Cerebellar nuclear complex (tissue), 1 donor: ENCODE data around the gene PRKCSH.

Experiments used
- DNase-seq, 2 experiments: peaks; one replicate each; lab custom pipeline; 2025; lab: John Stamatoyannopoulos, UW

PRKCSH gene

DNA sequence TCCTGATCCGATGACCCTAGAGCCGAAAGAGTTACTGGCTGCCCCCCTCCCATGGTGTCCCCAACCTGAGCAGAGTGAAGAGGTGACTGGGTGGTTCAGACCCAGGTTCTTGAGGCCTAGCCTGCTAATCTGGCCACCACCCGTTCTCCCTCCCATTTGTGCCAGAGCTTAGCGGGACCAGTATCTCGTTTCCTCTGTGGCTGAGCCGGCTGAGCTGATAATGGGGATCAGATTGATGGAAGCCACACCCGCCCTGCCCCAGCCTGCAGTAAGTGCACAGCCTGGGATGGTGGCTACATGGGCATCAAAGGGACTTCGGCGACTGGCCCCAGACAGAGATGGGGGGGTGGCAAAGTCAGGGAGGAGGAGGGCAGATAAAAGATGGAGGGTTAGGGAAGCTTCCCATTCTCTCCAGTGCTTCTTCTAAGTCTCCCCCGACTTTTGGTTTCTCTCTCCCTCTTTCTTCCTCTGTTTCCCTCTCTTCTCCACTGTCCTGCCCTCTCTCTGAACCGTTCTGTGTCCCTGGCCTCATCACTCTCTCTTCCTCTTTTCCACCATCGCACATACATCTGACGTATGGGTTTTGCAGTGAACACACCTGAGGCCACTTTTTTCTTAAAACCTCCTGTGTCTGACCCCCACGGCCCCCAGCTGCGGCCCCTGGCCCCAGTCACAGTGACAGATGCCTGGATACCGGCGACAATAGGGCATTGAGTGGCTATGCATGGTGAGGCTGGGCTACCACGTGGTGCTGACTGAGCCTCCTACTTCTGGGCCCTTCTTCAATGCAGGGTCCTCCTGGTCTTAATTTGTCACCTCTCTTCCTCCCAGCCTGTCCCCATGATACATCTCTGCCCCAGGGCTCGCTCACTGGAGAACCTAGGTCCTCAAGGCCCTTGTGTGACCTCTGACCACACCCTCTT lies 43.0 kb downstream of the PRKCSH start:
- no peak for DNase-seq

- no peak for DNase-seq
Measured at GRCh38 chr19:11479090-11479897, 43.9 kb downstream of the PRKCSH start.

GRCh38 chr19:11479898-11480714 lies 44.7 kb downstream of the PRKCSH start:
- DNase-seq, result no peak

DNA sequence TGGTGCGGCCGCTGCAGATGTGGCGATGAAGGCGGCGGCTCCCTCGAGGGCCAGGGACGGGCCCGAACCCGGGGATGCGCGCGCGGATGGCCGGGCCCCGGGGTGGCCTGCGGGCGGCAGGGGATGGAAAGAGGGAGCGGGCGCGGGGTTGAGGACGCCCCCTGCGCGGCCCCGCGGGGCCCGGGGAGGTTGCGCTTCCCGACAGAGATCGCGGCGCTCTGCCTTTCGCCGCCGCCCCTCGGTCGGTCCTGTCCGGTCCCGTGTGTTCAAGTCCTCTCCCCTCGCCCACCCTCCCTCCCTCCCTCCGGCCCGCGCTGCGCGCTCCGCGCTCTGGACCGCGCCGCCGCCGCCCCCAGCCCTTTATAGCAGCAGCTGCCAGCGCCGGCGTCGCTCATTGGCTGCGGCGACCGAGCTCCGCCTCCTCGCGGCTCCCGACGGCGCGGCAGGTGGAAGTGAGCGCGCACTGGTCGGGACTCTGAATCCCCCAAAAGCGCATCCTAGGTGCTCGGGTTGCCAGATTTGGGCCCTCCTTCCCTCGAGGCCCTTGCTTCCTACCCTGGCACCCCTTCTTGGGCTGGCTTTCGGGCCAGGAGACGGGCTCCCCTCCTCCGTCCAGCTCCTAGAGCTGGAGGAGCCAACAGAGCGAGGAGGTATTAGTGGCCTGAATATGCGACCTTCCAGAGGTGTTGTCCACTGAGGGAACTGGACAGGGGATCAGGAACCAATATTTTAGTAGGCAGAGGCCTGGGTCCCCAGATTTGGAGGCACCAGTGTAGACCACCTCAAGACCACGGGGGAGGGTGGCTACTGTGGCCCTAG lies 45.5 kb downstream of the PRKCSH start, which contains the start of gene ELAVL3:
ELAVL3 (minus strand) TSS at position 332 of the 819 bp plus-strand sequence. CDS start 438 bp downstream, outside the sequence.
- DNase-seq, result peak in 1 of 2 experiments; percentile 14

DNA sequence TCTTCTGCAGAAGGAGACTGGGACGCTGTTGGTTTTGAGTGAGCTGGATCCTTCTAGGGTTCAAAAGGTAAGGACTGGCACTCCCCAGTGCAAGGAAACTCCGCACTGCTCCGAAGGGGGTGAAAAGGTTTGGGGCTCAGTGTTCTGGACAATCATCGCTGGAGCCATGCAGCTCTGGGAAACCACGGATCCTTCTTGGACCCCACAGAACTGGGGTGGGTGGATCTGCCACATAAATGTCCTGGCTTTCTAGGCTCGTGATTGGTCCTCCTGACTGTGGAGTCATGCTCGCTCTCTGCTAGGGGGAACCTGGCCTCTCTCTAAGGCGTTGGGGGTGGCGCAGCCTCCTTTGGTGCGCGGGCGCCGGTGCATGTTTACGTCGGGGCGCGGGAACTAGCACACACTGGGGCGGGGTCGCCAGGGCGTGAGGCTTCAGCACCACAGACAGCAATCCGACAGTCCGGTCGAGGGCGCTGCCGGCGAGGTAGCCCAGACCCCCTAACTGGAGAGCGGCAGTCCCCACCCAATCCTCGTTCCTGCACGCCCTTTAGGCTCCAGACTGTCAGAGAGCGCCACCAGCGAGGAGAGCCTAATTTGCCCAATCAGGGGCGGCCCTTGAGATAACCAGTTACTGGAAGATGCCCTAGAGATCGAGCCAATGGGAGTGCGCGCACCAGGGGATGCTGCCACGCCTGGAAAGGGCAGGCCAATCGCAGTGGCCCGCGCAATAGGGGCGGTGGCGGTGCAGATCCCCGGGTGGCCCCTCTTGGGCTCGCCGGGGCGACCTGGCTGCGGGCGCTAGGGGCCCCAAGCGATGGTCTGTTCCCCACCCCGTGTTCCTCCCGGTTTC lies 46.3 kb downstream of the PRKCSH start:
- DNase-seq, result peak; percentile 91 to 98

DNA sequence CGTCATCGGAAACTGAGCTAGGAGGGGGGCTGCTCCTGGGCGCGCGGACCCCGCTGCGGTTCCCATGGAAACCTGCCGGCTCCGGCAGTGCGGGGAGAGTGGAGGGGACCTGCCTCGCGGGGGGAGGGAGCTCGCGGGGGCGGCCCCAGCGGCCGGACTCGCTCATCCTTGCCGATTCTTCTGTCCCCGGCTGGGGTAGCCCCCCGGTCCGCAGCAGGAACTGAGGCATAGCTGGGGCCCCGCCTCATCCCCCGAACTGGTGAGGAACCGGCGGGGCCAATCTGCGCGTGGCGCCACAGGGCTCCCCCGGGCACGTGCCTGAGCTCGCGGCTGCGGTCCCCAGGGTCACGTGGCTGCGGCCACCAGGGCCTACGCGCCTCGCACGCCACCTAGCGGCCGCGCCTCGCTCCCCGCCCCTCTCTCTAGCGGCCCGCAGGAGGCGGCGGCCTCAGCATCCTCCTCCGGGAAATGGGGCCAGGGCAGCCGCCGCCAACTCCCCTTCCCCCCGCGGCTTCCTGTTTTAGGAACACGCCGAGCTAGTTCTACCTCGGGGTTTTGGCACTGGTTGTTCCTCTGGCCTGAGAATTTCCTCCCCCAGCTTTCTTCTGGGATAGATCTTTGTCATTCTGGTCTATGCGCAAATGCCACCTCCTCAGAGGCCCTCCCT lies 47.1 kb downstream of the PRKCSH start:
- DNase-seq, result peak in 1 of 2 experiments; percentile 70

GRCh38 chr19:11483366-11484111 lies 48.1 kb downstream of the PRKCSH start:
- no peak for DNase-seq

DNA sequence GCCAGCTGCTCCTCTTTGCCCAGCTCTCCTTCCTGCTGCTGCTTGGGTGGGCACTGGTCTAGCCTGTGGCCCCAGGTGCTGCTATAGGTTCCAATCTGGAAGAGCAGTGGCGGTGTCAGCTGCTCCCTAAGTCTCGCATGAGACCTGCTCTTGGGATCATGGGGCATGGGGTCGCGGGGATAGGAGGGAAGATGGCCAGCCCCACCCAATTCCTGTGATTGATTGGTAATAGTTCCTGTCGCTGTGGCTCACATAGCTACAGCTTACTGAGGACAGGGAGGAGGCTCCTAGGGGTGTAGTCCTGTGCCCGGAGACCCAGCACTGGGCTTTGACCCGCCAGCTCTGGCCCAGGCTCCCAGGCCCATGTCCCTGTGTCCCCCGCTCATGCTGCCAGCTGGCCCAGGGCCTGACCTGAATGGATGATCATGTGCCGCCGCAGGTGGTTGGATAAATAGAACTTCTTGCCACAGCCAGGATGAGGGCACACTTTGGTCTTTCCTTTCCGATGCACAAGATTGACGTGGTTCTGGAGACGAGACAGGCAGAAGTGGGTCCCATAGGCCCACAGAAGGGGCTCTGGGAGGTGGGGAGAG lies 49.9 kb downstream of the PRKCSH start:
- no peak for DNase-seq

DNA sequence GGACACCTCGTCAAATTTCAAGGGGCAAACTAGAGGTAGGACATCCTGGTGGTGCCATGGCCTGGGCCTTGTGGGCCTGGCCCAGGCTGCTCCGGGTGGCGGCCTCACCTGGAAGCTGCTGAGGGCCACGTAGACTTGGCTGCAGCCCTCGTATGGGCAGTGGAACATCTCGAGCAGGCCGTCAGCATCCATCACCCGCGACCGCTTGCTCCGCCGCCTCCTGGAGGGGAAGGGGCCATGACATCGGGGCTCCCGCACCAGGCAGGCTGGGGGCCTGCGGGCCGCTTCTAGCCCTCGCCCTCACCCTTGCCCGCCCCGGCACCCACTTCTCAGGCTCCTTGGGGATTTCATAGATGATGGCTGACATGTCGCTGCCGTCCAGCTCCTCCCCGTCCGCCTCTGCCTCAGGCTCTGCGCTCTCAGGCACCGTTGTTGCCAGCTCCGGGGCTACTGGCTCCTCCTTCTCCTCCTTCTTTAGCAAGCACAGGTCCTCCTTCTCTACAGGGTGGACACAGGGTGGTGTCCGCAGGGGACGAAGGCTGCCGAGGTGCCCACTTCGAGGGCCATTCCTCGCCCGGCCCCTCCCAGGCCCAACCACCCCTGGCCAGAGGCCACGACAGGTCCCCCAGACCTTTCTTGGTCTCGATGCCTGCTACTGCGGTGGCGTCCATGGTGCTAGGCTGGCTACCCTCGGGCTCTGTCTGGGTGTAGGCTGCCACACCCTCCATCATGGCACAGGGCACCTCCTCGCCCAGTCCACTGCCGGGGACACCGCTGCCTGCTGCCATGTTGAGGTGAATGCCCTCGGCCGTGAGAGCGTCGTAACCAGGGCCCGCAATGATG lies 51.4 kb downstream of the PRKCSH start:
- no peak for DNase-seq

GRCh38 chr19:11489378-11489777 lies 53.9 kb downstream of the PRKCSH start:
- no peak for DNase-seq

GRCh38 chr19:11494634-11495285 lies 59.3 kb downstream of the PRKCSH start:
- peak in 1 of 2 experiments; percentile 76 for DNase-seq

DNA sequence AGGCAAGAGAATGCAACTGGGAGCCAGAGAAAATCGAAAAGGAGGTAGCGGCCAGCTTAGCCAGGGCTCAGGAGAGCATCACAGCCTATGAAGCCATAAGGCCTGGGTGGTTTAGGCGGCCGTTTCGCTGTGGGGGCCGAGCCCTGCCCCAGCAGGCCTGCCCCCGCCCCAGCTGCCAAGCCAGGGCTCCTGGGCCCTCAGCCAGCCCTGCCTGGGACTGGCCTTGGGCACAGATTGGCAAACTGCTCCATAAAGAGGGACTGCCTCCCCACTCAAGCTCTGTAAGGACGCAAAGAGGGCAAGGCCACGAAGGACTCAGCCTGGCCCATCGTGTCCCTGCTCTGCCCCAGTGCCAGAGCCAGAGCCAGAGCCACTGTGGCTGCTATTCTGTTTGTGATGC lies 60.0 kb downstream of the PRKCSH start:
- DNase-seq, result peak; percentile 74 to 79

- DNase-seq, result no peak
Measured at GRCh38 chr19:11495885-11496284, 60.5 kb downstream of the PRKCSH start.

DNA sequence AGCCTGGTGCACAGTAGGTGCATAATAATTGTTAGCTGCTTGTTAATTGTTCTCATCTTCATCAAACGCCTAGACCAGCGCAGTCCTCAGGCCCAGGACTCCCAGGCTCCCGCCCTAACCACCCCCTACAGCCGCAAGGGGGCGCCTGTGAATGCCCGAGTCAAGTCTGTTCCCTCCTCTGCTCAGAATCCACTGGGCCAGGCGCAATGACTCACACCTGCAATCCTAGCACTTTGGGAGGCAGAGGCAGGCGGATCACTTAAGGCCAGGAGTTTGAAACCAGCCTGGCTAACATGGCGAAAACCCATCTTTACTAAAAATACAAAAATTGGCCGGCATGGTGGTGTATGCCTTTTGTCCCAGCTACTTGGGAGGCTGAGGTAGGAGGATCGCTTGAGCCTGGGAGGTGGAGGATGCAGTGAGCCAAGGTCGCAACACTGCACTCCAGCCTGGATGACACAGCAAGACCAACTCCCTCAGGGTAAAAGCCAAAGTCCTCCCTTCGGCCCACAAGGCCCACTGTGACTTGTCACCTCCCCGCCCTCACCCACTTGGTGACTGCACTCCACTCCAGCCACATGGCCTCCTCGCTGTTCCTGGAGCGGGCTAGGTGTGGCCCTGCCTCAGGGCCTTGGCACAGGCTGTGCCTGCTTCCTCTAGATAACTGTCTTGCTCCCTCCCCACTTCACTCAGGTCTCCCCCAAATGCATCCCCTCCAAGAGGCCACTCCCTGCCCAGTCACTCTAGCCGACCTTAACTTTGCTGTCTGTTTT lies 61.1 kb downstream of the PRKCSH start:
- no peak for DNase-seq

GRCh38 chr19:11499220-11499726 lies 63.8 kb downstream of the PRKCSH start:
- DNase-seq, result no peak

- DNase-seq, result no peak
Measured at GRCh38 chr19:11499890-11500420, 64.5 kb downstream of the PRKCSH start.
